Gastroesophageal sphincter (tissue), 3 donors: Measurements from ENCODE around the gene PRDM16.

Experiments used
- CTCF ChIP-seq, 4 experiments: fragments of 200-600 bp in 2 of 4; fragments of 450-650 bp in 2 of 4; sonication (generic) in 1 of 4; IDR thresholded peaks; one replicate each; pipeline ENCODE4 v1.5.1; 2017 to 2019; ENCODE audit warnings: antibody characterized with exemption in 4 of 4, mild to moderate bottlenecking in 2 of 4, moderate library complexity in 2 of 4
- EP300 ChIP-seq: sonication (generic); formaldehyde crosslinking; IDR thresholded peaks from one replicate; pipeline ENCODE4 v1.6.1; 2017; ENCODE audit warnings: antibody characterized with exemption, mild to moderate bottlenecking
- POLR2A ChIP-seq, 2 donors: fragments of 450-650 bp; IDR thresholded peaks; one replicate each; pipeline ENCODE4 v1.6.1; 2017; ENCODE audit warnings: antibody characterized with exemption in 2 of 2, mild to moderate bottlenecking in 2 of 2, moderate library complexity in 1 of 2

DNA sequence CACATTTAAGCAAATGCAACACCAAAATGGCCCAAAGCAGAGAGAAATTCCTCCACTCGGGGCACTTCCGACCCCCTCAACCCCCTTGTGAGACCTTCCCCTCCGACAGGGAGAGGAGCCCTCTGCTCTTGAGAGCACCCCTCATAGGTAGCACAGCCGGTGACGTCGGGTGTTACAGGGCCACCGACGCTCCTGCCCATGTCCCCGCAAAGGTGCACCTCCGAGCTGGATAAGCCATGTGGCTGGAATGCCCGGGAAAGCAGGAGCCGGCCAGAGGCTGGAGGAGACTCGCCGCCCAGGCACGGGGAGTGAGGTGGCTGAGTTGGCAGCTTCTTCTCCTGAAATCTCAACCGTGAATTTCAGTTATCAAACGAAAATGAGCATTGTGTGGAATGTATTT, 318.4 kb downstream of the PRDM16 start:
- TF ChIP-seq CTCF (IDR thresholded peaks at IDR 0.05) = no peak
- no peak for TF ChIP-seq POLR2A (IDR thresholded peaks at IDR 0.05)
- TF ChIP-seq EP300 = no peak
